ENCODE measurements around the gene PRIM2.
"Not testable (repeated sequence)": the region's sequence is repeated elsewhere in the genome, so short reads cannot be mapped to it uniquely, and the experiment has no call there.

GRCh38 chr6:57532660-57533059 lies 215.2 kb downstream of the PRIM2 start:
- TF ChIP-seq EZH2 (IDR thresholded peaks at IDR 0.05; ENCODE audit: low read length); CTCF (optimal IDR thresholded peaks at IDR 0.05 in 1 of 3, IDR thresholded peaks at IDR 0.05 in 1 of 3, conservative IDR thresholded peaks at IDR 0.05 in 1 of 3; ENCODE audit: extremely low read depth in 1 of 3, insufficient read depth in 2 of 3, low read length in 3 of 3): not testable (repeated sequence)

Data from keratinocyte (primary cell).